Activated naive CD4-positive, alpha-beta T cell treated with anti-CD3 and anti-CD28 coated beads, Interleukin-2, amount 50 U/mL, for 16 hours (primary cell): ENCODE results near the gene PI4KB.
A peak's percentile ranks its signal among the peaks of the same experiment; 100 is the strongest.
"Not testable (repeated sequence)": the region's sequence is repeated elsewhere in the genome, so short reads cannot be mapped to it uniquely, and the experiment has no call there.

Source experiments
- DNase-seq: peaks from one replicate; pipeline ENCODE4 v3.0.0-alpha.2; 2020

Gene PI4KB

GRCh38 chr1:151327223-151327902 lies at the start of gene PI4KB:
Gene PI4KB, minus strand, starts transcription at chr1:151327416. Its CDS starts 10,935 bp downstream, at chr1:151316481.
- peak; percentile 89 for DNase-seq

- DNase-seq: no peak
Observed at GRCh38 chr1:151373196-151373595, 46.0 kb upstream of the PI4KB start.

GRCh38 chr1:151372058-151372934 lies 45.1 kb upstream of the PI4KB start, which contains the start of gene SELENBP1:
Gene SELENBP1, minus strand, starts transcription at chr1:151372705. Its CDS starts 64 bp downstream, at chr1:151372641.
- no peak for DNase-seq

GRCh38 chr1:151371370-151372057 lies 44.3 kb upstream of the PI4KB start:
- no peak for DNase-seq

- no peak for DNase-seq
Observed at GRCh38 chr1:151370211-151370911, 43.1 kb upstream of the PI4KB start.

GRCh38 chr1:151369621-151370048 lies 42.4 kb upstream of the PI4KB start:
- no peak for DNase-seq

GRCh38 chr1:151369302-151369610 lies 42.0 kb upstream of the PI4KB start:
- DNase-seq: no peak

- DNase-seq: no peak
Observed at GRCh38 chr1:151368393-151369301, 41.4 kb upstream of the PI4KB start.

GRCh38 chr1:151367658-151368392 lies 40.6 kb upstream of the PI4KB start:
- no peak for DNase-seq

- DNase-seq: no peak
Observed at GRCh38 chr1:151364996-151365395, 37.8 kb upstream of the PI4KB start.

- DNase-seq: no peak
Observed at GRCh38 chr1:151362308-151363155, 35.3 kb upstream of the PI4KB start.

GRCh38 chr1:151361883-151362282 lies 34.7 kb upstream of the PI4KB start:
- no peak for DNase-seq

- no peak for DNase-seq
Observed at GRCh38 chr1:151356696-151357095, 29.5 kb upstream of the PI4KB start.

- no peak for DNase-seq
Observed at GRCh38 chr1:151352021-151352718, 25.0 kb upstream of the PI4KB start.

GRCh38 chr1:151350323-151350722 lies 23.1 kb upstream of the PI4KB start:
- DNase-seq: not testable (repeated sequence)

- DNase-seq: no peak
Observed at GRCh38 chr1:151347523-151348246, 20.5 kb upstream of the PI4KB start.

- peak; percentile 92 for DNase-seq
Observed at GRCh38 chr1:151346769-151347522, 19.7 kb upstream of the PI4KB start, which contains the start of gene RFX5. Gene RFX5, minus strand, starts transcription at chr1:151347252. Its CDS starts 932 bp downstream, at chr1:151346320.
